Diencephalon (tissue), 1 donor: ENCODE measurements around the gene GRPR. TPM values are rescaled to one million over a fixed set of nuclear protein-coding genes. Genes with fewer than 3 reads are reported as not detected.

Experiments used
- total RNA-seq: library from RNA; depleted of rRNA; stranded (reverse); fragments of >200 nt; gene quantifications from one replicate; pipeline ENCODE4 v1.2.3, GENCODE V29; 2014

GRPR gene
- 1.4 TPM for total RNA-seq

DNA sequence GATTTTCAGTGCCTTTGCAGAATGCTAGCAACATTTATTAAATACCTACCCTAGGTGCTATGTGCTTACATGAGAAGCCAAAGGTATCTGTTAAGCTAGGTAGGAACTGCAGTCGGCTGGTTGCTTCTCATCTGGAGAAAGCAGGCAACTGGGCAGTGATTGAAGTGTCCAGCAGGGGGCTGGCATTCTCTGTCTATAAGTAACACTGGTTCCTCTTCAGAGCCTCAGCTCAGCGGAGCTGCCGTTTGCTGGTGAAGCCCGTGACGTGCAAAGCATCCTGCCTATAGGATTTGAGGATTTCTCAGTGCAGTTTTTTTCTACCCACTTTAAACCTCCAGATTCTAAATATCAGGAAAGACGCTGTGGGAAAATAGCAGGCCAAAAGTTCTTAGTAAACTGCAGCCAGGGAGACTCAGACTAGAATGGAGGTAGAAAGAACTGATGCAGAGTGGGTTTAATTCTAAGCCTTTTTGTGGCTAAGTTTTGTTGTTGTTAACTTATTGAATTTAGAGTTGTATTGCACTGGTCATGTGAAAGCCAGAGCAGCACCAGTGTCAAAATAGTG, at the start of gene GRPR:
TSS of gene GRPR (plus strand) at position 344 of the 565 bp plus-strand sequence. CDS start 389 bp downstream, outside the sequence.

DNA sequence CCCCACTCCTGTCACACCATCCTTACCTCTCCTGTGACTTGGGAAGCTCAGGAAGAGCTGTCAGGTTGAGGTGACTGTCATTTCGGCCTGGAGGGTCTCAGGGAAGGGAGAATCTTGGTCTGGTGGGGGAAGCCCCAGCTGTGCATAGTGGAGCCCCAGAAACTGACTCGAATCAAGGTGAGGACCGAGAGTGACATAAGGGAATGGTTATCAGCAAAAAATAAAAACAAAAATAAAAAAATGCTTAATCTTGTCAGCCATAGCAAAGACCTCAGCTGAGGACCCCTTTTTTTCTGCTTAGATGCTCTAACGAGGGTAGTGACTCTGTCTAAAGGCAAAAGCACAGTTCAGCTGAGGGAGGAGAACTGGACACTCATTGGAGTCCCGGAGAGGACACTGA, 43.8 kb downstream of the GRPR start, which contains the start of gene MAGEB17:
TSS of gene MAGEB17 (plus strand) at position 301 of the 400 bp plus-strand sequence. CDS start 2,902 bp downstream, outside the sequence.

Other genes starting within 250 kb of the GRPR start
- not detected for gene MAGEB17, start 43.9 kb downstream of the GRPR start, total RNA-seq